Mesodermal cell (in vitro differentiated cells): Measurements from ENCODE around the gene IL17RD.

Source experiments
- H3K27ac ChIP-seq: 2 replicates; pipeline ENCODE4 v1.7.0; 2013; ENCODE audit warnings: mild to moderate bottlenecking, low read depth, low read length, moderate library complexity; ENCODE audit not compliant: severe bottlenecking
- H3K36me3 ChIP-seq: 2 replicates; pipeline ENCODE4 v1.7.1; 2013; ENCODE audit warnings: mild to moderate bottlenecking, low read length, moderate library complexity; ENCODE audit not compliant: control insufficient read depth, insufficient read depth
- H3K4me1 ChIP-seq: one replicate; pipeline ENCODE4 v1.7.1; 2013; ENCODE audit warnings: mild to moderate bottlenecking, low read length; ENCODE audit not compliant: insufficient read depth, control insufficient read depth, poor library complexity, severe bottlenecking
- H3K4me3 ChIP-seq: 2 replicates; pipeline ENCODE4 v1.7.0; 2013; ENCODE audit warnings: low read length, control low read depth, mild to moderate bottlenecking; ENCODE audit not compliant: insufficient read depth, poor library complexity, severe bottlenecking; ENCODE audit errors: extremely low read depth
- H3K9me3 ChIP-seq: 2 replicates; pipeline ENCODE4 v1.7.1; 2013; ENCODE audit warnings: mild to moderate bottlenecking, low read length, moderate library complexity; ENCODE audit not compliant: control insufficient read depth
- WGBS, 2 experiments: methylation state at CpG; one replicate each; pipeline ENCODE4 v1.1.5; 2013; ENCODE audit warnings: missing lambda C conversion rate in 2 of 2; ENCODE audit not compliant: insufficient coverage in 2 of 2; 5-methylcytosine and 5-hydroxymethylcytosine counted together

IL17RD gene

GRCh38 chr3:57145852-57146251 is 19.3 kb downstream of the IL17RD start:
- WGBS, 2 experiments: no CpG with 5 or more reads among the region's 13 CpGs
- Histone ChIP-seq H3K27ac (no peak overlapping the region), H3K4me3 (no peak overlapping the region), H3K36me3 (peaks cover 15% of the 10 kb centered on the region), H3K4me1 (peaks cover 30% of the 10 kb centered on the region), H3K9me3 (no peaks in the 10 kb centered on the region)

- Histone ChIP-seq H3K27ac (no peak overlapping the region), H3K9me3 (no peaks in the 10 kb centered on the region), H3K4me3 (no peak overlapping the region), H3K4me1 (peaks cover 21% of the 10 kb centered on the region), H3K36me3 (peaks cover 15% of the 10 kb centered on the region)
- 65 to 69% methylated on average over 2 of the region's 3 CpGs for WGBS, 2 experiments
These were observed 20.2 kb downstream of the IL17RD start for GRCh38 chr3:57144952-57145351.

GRCh38 chr3:57143886-57144459 is 21.2 kb downstream of the IL17RD start:
- Histone ChIP-seq H3K9me3 (no peaks in the 10 kb centered on the region), H3K27ac (no peak overlapping the region), H3K4me3 (no peak overlapping the region), H3K4me1 (peaks cover 20% of the 10 kb centered on the region), H3K36me3 (peaks cover 8% of the 10 kb centered on the region)
- 81 to 83% methylated on average over 3 of the region's 4 CpGs for WGBS, 2 experiments

- Histone ChIP-seq H3K4me3 (no peak overlapping the region), H3K4me1 (peaks cover 26% of the 10 kb centered on the region), H3K9me3 (no peaks in the 10 kb centered on the region), H3K27ac (no peak overlapping the region), H3K36me3 (peaks cover 3% of the 10 kb centered on the region)
- WGBS, 2 experiments: 44 to 59% methylated on average over 2 to 8 of the region's 11 CpGs
These were observed 22.8 kb downstream of the IL17RD start for GRCh38 chr3:57142411-57142723.

- WGBS, 2 experiments: 31 to 56% methylated on average over 4 to 5 of the region's 5 CpGs
- Histone ChIP-seq H3K4me3 (no peak overlapping the region), H3K9me3 (no peaks in the 10 kb centered on the region), H3K27ac (peak overlapping the region; percentile 34), H3K4me1 (peaks cover 31% of the 10 kb centered on the region), H3K36me3 (peaks cover 3% of the 10 kb centered on the region)
These were observed 23.3 kb downstream of the IL17RD start for GRCh38 chr3:57141719-57142410.

- Histone ChIP-seq H3K4me3 (no peak overlapping the region), H3K4me1 (peaks cover 36% of the 10 kb centered on the region), H3K36me3 (peaks cover 6% of the 10 kb centered on the region), H3K9me3 (no peaks in the 10 kb centered on the region), H3K27ac (no peak overlapping the region)
- 83 to 86% methylated on average over 1 to 2 of the region's 5 CpGs for WGBS, 2 experiments
These were observed 24.3 kb downstream of the IL17RD start for GRCh38 chr3:57140894-57141293.

- Histone ChIP-seq H3K36me3 (peaks cover 3% of the 10 kb centered on the region), H3K4me1 (peaks cover 22% of the 10 kb centered on the region), H3K27ac (no peak overlapping the region), H3K9me3 (no peaks in the 10 kb centered on the region), H3K4me3 (no peak overlapping the region)
- WGBS, 2 experiments: 100% methylated on average over 1 of the region's 5 CpGs; no CpG with 5 or more reads in 1 of the 2 experiments
These were observed 29.0 kb downstream of the IL17RD start for GRCh38 chr3:57135964-57136719.

- H3K36me3 ChIP-seq: peaks cover 3% of the 10 kb centered on the region
- peaks cover 52% of the 10 kb centered on the region for H3K4me1 ChIP-seq
- no peaks in the 10 kb centered on the region for H3K9me3 ChIP-seq
- H3K27ac ChIP-seq: no peak overlapping the region
- WGBS, 2 experiments: 90 to 100% methylated on average over 2 to 4 of the region's 4 CpGs
- H3K4me3 ChIP-seq: no peak overlapping the region
These were observed 32.0 kb downstream of the IL17RD start for GRCh38 chr3:57133157-57133556.

- Histone ChIP-seq H3K36me3 (peaks cover 3% of the 10 kb centered on the region), H3K27ac (no peak overlapping the region), H3K4me3 (no peak overlapping the region), H3K4me1 (peaks cover 52% of the 10 kb centered on the region), H3K9me3 (no peaks in the 10 kb centered on the region)
- 100% methylated on average over 1 of the region's 2 CpGs for WGBS, 2 experiments
These were observed 32.5 kb downstream of the IL17RD start for GRCh38 chr3:57132674-57133073.

- Histone ChIP-seq H3K27ac (peak overlapping the region; percentile 80), H3K4me3 (no peak overlapping the region), H3K9me3 (no peaks in the 10 kb centered on the region), H3K4me1 (peaks cover 48% of the 10 kb centered on the region), H3K36me3 (peaks cover 2% of the 10 kb centered on the region)
- 50% methylated on average over 2 of the region's 4 CpGs; no CpG with 5 or more reads in 1 of the 2 experiments for WGBS, 2 experiments
These were observed 34.0 kb downstream of the IL17RD start for GRCh38 chr3:57131210-57131588.
